ENCODE results near the gene PTH2R. TPM values are rescaled to one million over a fixed set of nuclear protein-coding genes. Genes with fewer than 3 reads are reported as not detected.
"Not testable (repeated sequence)": the region's sequence is repeated elsewhere in the genome, so short reads cannot be mapped to it uniquely, and the experiment has no call there.

The PTH2R gene
- total and polyA plus RNA-seq, 10 donors = 0.10 to 0.92 (median 0.43) TPM; not detected in 1

- no peak for DNase-seq
- WGBS, 5 donors = 47 to 52% (median 48%) methylated on average over 2 of the region's 2 CpGs
- intact Hi-C loops (cut with DNase I; ENCODE audit: low total_unique reads) = no loop called here
- H3K27me3 ChIP-seq (replicated peaks in 1 of 7) = peaks cover 0 to 6% (median 0%) of the 10 kb centered on the region in 7 donors
- no peaks in the 10 kb centered on the region for H3K4me1 ChIP-seq
- H3K4me3 ChIP-seq = no peak overlapping the region
- no peak for TF ChIP-seq POLR2AphosphoS5 (IDR thresholded peaks at IDR 0.05)
- TF ChIP-seq CTCF (IDR thresholded peaks at IDR 0.05 in 8 of 11, conservative IDR thresholded peaks at IDR 0.05 in 3 of 11) = peak; percentile 32 to 84 (median 70)
- no peak for TF ChIP-seq POLR2A (IDR thresholded peaks at IDR 0.05)
- H3K9me3 ChIP-seq = no peaks in the 10 kb centered on the region
- H3K27ac ChIP-seq = no peak overlapping the region
- no peaks in the 10 kb centered on the region for H3K36me3 ChIP-seq
Measured at GRCh38 chr2:208373460-208374089, 33.0 kb upstream of the PTH2R start.

- Histone ChIP-seq H3K27ac (no peak overlapping the region), H3K9me3 (no peaks in the 10 kb centered on the region), H3K4me3 (no peak overlapping the region), H3K36me3 (no peaks in the 10 kb centered on the region), H3K27me3 (replicated peaks in 1 of 7) (peaks cover 0 to 6% (median 0%) of the 10 kb centered on the region in 7 donors), H3K4me1 (no peaks in the 10 kb centered on the region)
- no peak for DNase-seq
- WGBS, 5 donors = 73 to 86% (median 84%) methylated on average over 1 of the region's 1 CpG
- TF ChIP-seq POLR2AphosphoS5 (IDR thresholded peaks at IDR 0.05) (no peak), CTCF (IDR thresholded peaks at IDR 0.05 in 8 of 11, conservative IDR thresholded peaks at IDR 0.05 in 3 of 11) (no peak), POLR2A (IDR thresholded peaks at IDR 0.05) (no peak)
- intact Hi-C loops (cut with DNase I; ENCODE audit: low total_unique reads) = no loop called here
Measured at GRCh38 chr2:208375491-208376068, 31.0 kb upstream of the PTH2R start.

GRCh38 chr2:208377344-208377860 is 29.2 kb upstream of the PTH2R start:
- intact Hi-C loops (cut with DNase I; ENCODE audit: low total_unique reads); DNase-seq; H3K27me3 ChIP-seq (replicated peaks in 1 of 7); H3K27ac ChIP-seq; H3K4me1 ChIP-seq; H3K36me3 ChIP-seq; H3K4me3 ChIP-seq; H3K9me3 ChIP-seq: not testable (repeated sequence)
- WGBS, 5 donors = 85 to 99% (median 92%) methylated on average over 12 to 39 of the region's 40 CpGs

- intact Hi-C loops (cut with DNase I; ENCODE audit: low total_unique reads) = no loop called here
- Histone ChIP-seq H3K36me3 (no peaks in the 10 kb centered on the region), H3K4me1 (no peaks in the 10 kb centered on the region), H3K9me3 (no peaks in the 10 kb centered on the region), H3K27ac (no peak overlapping the region), H3K4me3 (no peak overlapping the region), H3K27me3 (replicated peaks in 1 of 7) (peaks cover 0 to 10% (median 0%) of the 10 kb centered on the region in 7 donors)
- TF ChIP-seq POLR2A (IDR thresholded peaks at IDR 0.05) (no peak), POLR2AphosphoS5 (IDR thresholded peaks at IDR 0.05) (no peak), CTCF (IDR thresholded peaks at IDR 0.05 in 8 of 11, conservative IDR thresholded peaks at IDR 0.05 in 3 of 11) (no peak)
- DNase-seq = no peak
- 81 to 94% (median 91%) methylated on average over 3 of the region's 3 CpGs for WGBS, 5 donors
Measured at GRCh38 chr2:208379192-208379591, 27.4 kb upstream of the PTH2R start.
